Vagina (tissue), 2 donors: ENCODE data around the gene SGCA. TPM values are rescaled to one million over a fixed set of nuclear protein-coding genes. Genes with fewer than 3 reads are reported as not detected.

Experiments used
- DNase-seq, 2 donors: peaks; one replicate each; pipeline ENCODE4 v3.0.0-alpha.2; 2017; ENCODE audit errors: extremely low spot score in 2 of 2
- H3K27ac ChIP-seq: fragments of 200-600 bp; sonication (generic); one replicate; pipeline ENCODE4 v1.5.1; 2019
- H3K27me3 ChIP-seq: fragments of 200-600 bp; sonication (generic); one replicate; pipeline ENCODE4 v1.5.1; 2019
- H3K36me3 ChIP-seq, 2 donors: fragments of 200-600 bp; sonication (generic); one replicate each; pipeline ENCODE4 v1.5.1; 2017 to 2019
- H3K4me1 ChIP-seq: fragments of 200-600 bp; sonication (generic); one replicate; pipeline ENCODE4 v1.5.1; 2019
- H3K4me3 ChIP-seq, 2 donors: fragments of 200-600 bp; sonication (generic); 1 replicate in 1 of 2; 2 replicates in 1 of 2; pipeline ENCODE4 v1.5.1; 2016 to 2019
- H3K9me3 ChIP-seq: fragments of 200-600 bp; sonication (generic); one replicate; pipeline ENCODE4 v1.5.1; 2019
- CTCF ChIP-seq, 3 experiments: fragments of 450-650 bp in 2 of 3; fragments of 200-600 bp in 1 of 3; sonication (generic) in 1 of 3; IDR thresholded peaks; one replicate each; pipeline ENCODE4 v1.5.1; 2017 to 2019; ENCODE audit warnings: antibody characterized with exemption in 3 of 3, mild to moderate bottlenecking in 2 of 3, moderate library complexity in 2 of 3
- POLR2A ChIP-seq, 2 donors: fragments of 450-650 bp; IDR thresholded peaks; one replicate each; pipeline ENCODE4 v1.6.1; 2017; ENCODE audit warnings: antibody characterized with exemption in 2 of 2, mild to moderate bottlenecking in 2 of 2, moderate library complexity in 2 of 2
- POLR2AphosphoS5 ChIP-seq, 2 donors: sonication (generic); formaldehyde crosslinking; IDR thresholded peaks; one replicate each; pipeline ENCODE4 v1.9.0; 2017; ENCODE audit warnings: antibody characterized with exemption in 2 of 2, mild to moderate bottlenecking in 2 of 2, low read depth in 1 of 2; ENCODE audit not compliant: insufficient read depth in 1 of 2
- intact Hi-C: fragments of 100-400 bp; cut with DNase I; formaldehyde crosslinking; loops from one replicate; pipeline ENCODE4 v1.15.1; 2023
- total RNA-seq: library from RNA; depleted of rRNA; stranded (reverse); fragments of >200 nt; gene quantifications from one replicate; pipeline ENCODE4 v1.2.3, GENCODE V29; 2016

SGCA gene
- total RNA-seq, 1 donor from 2014 or later: 2.2 TPM

- H3K9me3 ChIP-seq: no peaks in the 10 kb centered on the region
- H3K27me3 ChIP-seq: no peaks in the 10 kb centered on the region
- H3K4me3 ChIP-seq: no peak overlapping the region
- H3K27ac ChIP-seq: peak overlapping the region; percentile 97
- no peaks in the 10 kb centered on the region for H3K36me3 ChIP-seq
- no peak for DNase-seq
- TF ChIP-seq POLR2A (IDR thresholded peaks at IDR 0.05) (no peak), CTCF (IDR thresholded peaks at IDR 0.05) (no peak), POLR2AphosphoS5 (IDR thresholded peaks at IDR 0.05; ENCODE audit: insufficient read depth in 1 of 2, low read depth in 1 of 2) (no peak)
- peaks cover 34% of the 10 kb centered on the region for H3K4me1 ChIP-seq
- intact Hi-C loops: no loop called here
Observed at GRCh38 chr17:50172130-50172529, 6.3 kb downstream of the SGCA start.

GRCh38 chr17:50172936-50173334 is 7.1 kb downstream of the SGCA start:
- no peaks in the 10 kb centered on the region for H3K36me3 ChIP-seq
- H3K27ac ChIP-seq: peak overlapping the region; percentile 97
- H3K27me3 ChIP-seq: no peaks in the 10 kb centered on the region
- no peak for DNase-seq
- H3K4me3 ChIP-seq: no peak overlapping the region
- H3K4me1 ChIP-seq: peaks cover 42% of the 10 kb centered on the region
- TF ChIP-seq CTCF (IDR thresholded peaks at IDR 0.05) (no peak), POLR2AphosphoS5 (IDR thresholded peaks at IDR 0.05; ENCODE audit: insufficient read depth in 1 of 2, low read depth in 1 of 2) (no peak), POLR2A (IDR thresholded peaks at IDR 0.05) (no peak)
- intact Hi-C loops: no loop called here
- no peaks in the 10 kb centered on the region for H3K9me3 ChIP-seq

GRCh38 chr17:50173335-50173941 is 7.6 kb downstream of the SGCA start:
- Histone ChIP-seq H3K27ac (peak overlapping the region; percentile 97), H3K36me3 (no peaks in the 10 kb centered on the region), H3K4me3 (no peak overlapping the region), H3K9me3 (no peaks in the 10 kb centered on the region), H3K4me1 (peaks cover 47% of the 10 kb centered on the region), H3K27me3 (no peaks in the 10 kb centered on the region)
- TF ChIP-seq CTCF (IDR thresholded peaks at IDR 0.05): no peak
- TF ChIP-seq POLR2AphosphoS5 (IDR thresholded peaks at IDR 0.05; ENCODE audit: insufficient read depth in 1 of 2, low read depth in 1 of 2): peak in 1 of 2 donors; percentile 43
- TF ChIP-seq POLR2A (IDR thresholded peaks at IDR 0.05): peak in 1 of 2 donors; percentile 9
- DNase-seq: no peak
- intact Hi-C loops: no loop called here

- peak overlapping the region; percentile 97 for H3K27ac ChIP-seq
- H3K36me3 ChIP-seq: no peaks in the 10 kb centered on the region
- no peak for TF ChIP-seq CTCF (IDR thresholded peaks at IDR 0.05)
- no peak for TF ChIP-seq POLR2AphosphoS5 (IDR thresholded peaks at IDR 0.05; ENCODE audit: insufficient read depth in 1 of 2, low read depth in 1 of 2)
- TF ChIP-seq POLR2A (IDR thresholded peaks at IDR 0.05): no peak
- H3K9me3 ChIP-seq: no peaks in the 10 kb centered on the region
- intact Hi-C loops: no loop called here
- H3K4me3 ChIP-seq: no peak overlapping the region
- H3K4me1 ChIP-seq: peaks cover 43% of the 10 kb centered on the region
- DNase-seq: no peak
- H3K27me3 ChIP-seq: no peaks in the 10 kb centered on the region
Observed at GRCh38 chr17:50174444-50174843, 8.6 kb downstream of the SGCA start.

- no peak for DNase-seq
- peaks cover 43% of the 10 kb centered on the region for H3K4me1 ChIP-seq
- no peaks in the 10 kb centered on the region for H3K36me3 ChIP-seq
- H3K4me3 ChIP-seq: no peak overlapping the region
- TF ChIP-seq CTCF (IDR thresholded peaks at IDR 0.05) (no peak), POLR2A (IDR thresholded peaks at IDR 0.05) (no peak), POLR2AphosphoS5 (IDR thresholded peaks at IDR 0.05; ENCODE audit: insufficient read depth in 1 of 2, low read depth in 1 of 2) (no peak)
- intact Hi-C loops: no loop called here
- H3K27ac ChIP-seq: peak overlapping the region; percentile 97
- H3K9me3 ChIP-seq: no peaks in the 10 kb centered on the region
- H3K27me3 ChIP-seq: no peaks in the 10 kb centered on the region
Observed at GRCh38 chr17:50175035-50175807, 9.4 kb downstream of the SGCA start.
